Mesangial cell (primary cell): Measurements from ENCODE around the gene ELANE. TPM values are rescaled to one million over a fixed set of nuclear protein-coding genes. Genes with fewer than 3 reads are reported as not detected.

Experiments used
- total RNA-seq: library from RNA; depleted of rRNA; stranded (reverse); fragments of >200 nt; gene quantifications from 2 replicates; pipeline ENCODE4 v1.2.3, GENCODE V29; 2015

ELANE gene
- total RNA-seq, result 0.63 TPM in 1 of 2 replicates, not detected in the other

GRCh38 chr19:852136-853013 lies at the start of gene ELANE:
Gene ELANE, plus strand, starts transcription at chr19:852303. Its CDS starts 26 bp downstream, at chr19:852329.

DNA sequence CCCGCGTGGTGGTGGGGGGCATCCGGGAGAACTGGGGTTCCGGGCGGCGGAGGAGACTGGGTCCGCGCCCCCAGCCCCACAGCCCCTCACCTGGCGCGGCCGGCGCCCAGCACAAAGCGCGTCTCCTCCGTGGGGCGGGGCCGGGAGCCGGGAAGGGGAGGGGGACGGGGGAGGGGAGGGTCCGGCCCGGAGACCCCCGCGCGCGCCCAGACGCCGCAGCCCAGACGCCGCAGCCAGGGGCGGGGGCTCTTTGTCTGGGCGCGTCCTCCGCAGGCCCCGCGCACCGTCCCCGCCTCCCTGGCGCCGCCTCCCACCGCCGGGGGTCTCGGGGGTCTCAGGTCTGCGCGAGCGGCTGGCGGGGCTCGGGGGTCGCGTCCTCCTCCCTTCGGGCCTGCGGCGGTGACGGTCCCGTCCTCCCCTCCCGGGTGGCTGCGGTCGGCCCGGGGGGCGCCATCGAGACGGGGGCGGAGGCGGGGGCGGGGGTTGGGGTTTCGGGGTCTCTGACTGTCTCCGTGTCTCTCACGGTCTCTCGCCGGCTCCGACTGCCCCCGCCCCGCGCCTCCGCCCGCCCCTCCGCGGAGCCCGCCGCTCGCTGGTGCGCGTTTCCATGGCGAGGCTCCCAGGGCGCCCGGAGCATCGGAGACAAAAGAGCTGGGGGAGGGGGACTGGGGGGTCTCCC lies 30.1 kb upstream of the ELANE start, which contains the start of gene PLPPR3:
Gene PLPPR3, minus strand, starts transcription at position 131 of the 679 bp plus-strand sequence. CDS start 396 bp downstream, outside the sequence.

GRCh38 chr19:827710-828321 lies 24.3 kb upstream of the ELANE start, which contains the start of gene AZU1:
Gene AZU1, plus strand, starts transcription at chr19:827837. Its CDS starts 10 bp downstream, at chr19:827847.

DNA sequence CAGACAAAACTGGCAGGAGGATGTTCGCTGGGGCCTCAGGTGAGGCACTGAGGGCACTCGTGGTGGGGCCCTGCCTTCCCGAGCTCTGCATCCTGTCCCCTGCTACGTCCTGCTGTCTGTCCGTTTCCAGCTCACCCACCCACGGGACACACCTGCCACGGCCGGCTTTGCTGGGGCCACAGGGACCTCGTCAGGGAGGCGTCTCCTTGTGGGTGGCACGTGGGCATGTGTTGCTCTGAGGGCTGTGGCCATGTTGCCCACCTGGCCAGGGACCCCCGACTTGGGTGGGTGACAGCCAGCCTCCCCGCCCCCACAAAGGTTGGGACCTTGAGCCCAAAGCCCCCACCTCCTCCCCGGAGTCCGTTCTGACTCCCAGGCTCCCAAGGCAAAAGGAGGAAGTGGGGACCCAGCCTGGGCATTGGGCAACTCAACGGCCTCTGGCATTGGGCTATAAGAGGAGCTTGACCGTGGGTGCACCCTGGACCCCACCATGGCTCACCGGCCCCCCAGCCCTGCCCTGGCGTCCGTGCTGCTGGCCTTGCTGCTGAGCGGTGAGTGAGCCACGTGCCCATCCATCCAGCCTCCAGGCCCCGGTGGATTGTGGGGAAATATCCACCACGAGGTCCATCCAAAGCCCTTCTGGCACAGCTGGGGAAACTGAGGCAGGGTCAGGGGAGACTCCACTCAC lies 11.4 kb upstream of the ELANE start, which contains the start of gene PRTN3:
Gene PRTN3, plus strand, starts transcription at position 481 of the 688 bp plus-strand sequence. Its CDS starts 10 bp downstream, at position 491.

GRCh38 chr19:858868-859843 lies 7.1 kb downstream of the ELANE start, which contains the start of gene CFD:
Gene CFD, plus strand, starts transcription at chr19:859664. Its CDS starts 26 bp downstream, at chr19:859690.

GRCh38 chr19:892894-893689 lies 41.0 kb downstream of the ELANE start, which contains the start of the genes MED16 and RNU6-9:
Gene MED16, minus strand, starts transcription at chr19:893187. Its CDS starts 2,056 bp downstream, at chr19:891131.
Gene RNU6-9, plus strand, starts transcription at chr19:893484.

Other genes with a start within 250 kb of the ELANE start
- gene POLRMT, start 218.8 kb upstream of the ELANE start, total RNA-seq, result 40.4 and 65.2 TPM in 2 replicates
- 0.16 and 0.51 TPM in 2 replicates for gene FGF22, start 212.4 kb upstream of the ELANE start, total RNA-seq
- gene RNF126, start 189.1 kb upstream of the ELANE start, total RNA-seq, result 82.0 and 136 TPM in 2 replicates
- 507 and 589 TPM in 2 replicates for gene FSTL3, start 175.9 kb upstream of the ELANE start, total RNA-seq
- gene PRSS57, start 156.9 kb upstream of the ELANE start, total RNA-seq, result not detected in 2 replicates
- 6.0 and 75.6 TPM in 2 replicates for gene PALM, start 143.4 kb upstream of the ELANE start, total RNA-seq
- gene MISP, start 101.2 kb upstream of the ELANE start, total RNA-seq, result 7.0 and 20.2 TPM in 2 replicates
- 230 and 407 TPM in 2 replicates for gene PTBP1, start 54.9 kb upstream of the ELANE start, total RNA-seq
- 1.5 and 4.7 TPM in 2 replicates for gene PLPPR3, start 30.3 kb upstream of the ELANE start, total RNA-seq
- not detected in 2 replicates for gene AZU1, start 24.5 kb upstream of the ELANE start, total RNA-seq
- gene PRTN3, start 11.3 kb upstream of the ELANE start, total RNA-seq, result not detected in 2 replicates
- 0.81 and 7.0 TPM in 2 replicates for gene CFD, start 7.4 kb downstream of the ELANE start, total RNA-seq
- 63.2 and 66.3 TPM in 2 replicates for gene MED16, start 40.9 kb downstream of the ELANE start, total RNA-seq
- not detected in 2 replicates for gene RNU6-9, start 41.2 kb downstream of the ELANE start, total RNA-seq
- gene R3HDM4, start 60.9 kb downstream of the ELANE start, total RNA-seq, result 45.5 and 61.0 TPM in 2 replicates
- 0.13 TPM in 1 of 2 replicates, not detected in the other for gene KISS1R, start 65.0 kb downstream of the ELANE start, total RNA-seq
- 22.1 and 24.1 TPM in 2 replicates for gene ARID3A, start 73.7 kb downstream of the ELANE start, total RNA-seq
- 91.8 and 108 TPM in 2 replicates for gene WDR18, start 132.0 kb downstream of the ELANE start, total RNA-seq
- gene GRIN3B, start 148.1 kb downstream of the ELANE start, total RNA-seq, result 0.49 and 2.5 TPM in 2 replicates
- 165 and 187 TPM in 2 replicates for gene TMEM259, start 168.8 kb downstream of the ELANE start, total RNA-seq
- not detected in 2 replicates for gene RNU6-2, start 169.2 kb downstream of the ELANE start, total RNA-seq
- gene CNN2, start 174.3 kb downstream of the ELANE start, total RNA-seq, result 407 and 539 TPM in 2 replicates
- gene ABCA7, start 187.8 kb downstream of the ELANE start, total RNA-seq, result 25.1 and 37.0 TPM in 2 replicates
- 3.1 and 4.8 TPM in 2 replicates for gene ARHGAP45, start 214.9 kb downstream of the ELANE start, total RNA-seq
- gene POLR2E, start 243.1 kb downstream of the ELANE start, total RNA-seq, result 264 and 284 TPM in 2 replicates